Measurements from ENCODE around the gene SRI. TPM values are rescaled to one million over a fixed set of nuclear protein-coding genes. Genes with fewer than 3 reads are reported as not detected.

Gene SRI
- total RNA-seq, 1 donor from 2014 or later = 264 TPM

GRCh38 chr7:88253640-88254039, 33.8 kb upstream of the SRI start:
- DNase-seq (ENCODE audit: low spot score) = no peak
- H3K9me3 Mint-ChIP-seq = peaks cover 8% of the 10 kb centered on the region
- intact Hi-C loops (cut with micrococcal nuclease) = no loop called here
- H3K27me3 Mint-ChIP-seq (ENCODE audit: low read depth) = peaks cover 8% of the 10 kb centered on the region
- no peak overlapping the region for H3K27ac Mint-ChIP-seq
- no peak overlapping the region for H3K4me3 Mint-ChIP-seq (ENCODE audit: low read depth)
- H3K4me1 Mint-ChIP-seq (ENCODE audit: low read depth) = no peaks in the 10 kb centered on the region
- no peaks in the 10 kb centered on the region for H3K36me3 Mint-ChIP-seq (ENCODE audit: low read depth)

GRCh38 chr7:88244258-88244657, 24.4 kb upstream of the SRI start:
- no peaks in the 10 kb centered on the region for H3K4me1 Mint-ChIP-seq (ENCODE audit: low read depth)
- H3K4me3 Mint-ChIP-seq (ENCODE audit: low read depth) = no peak overlapping the region
- no peak for DNase-seq (ENCODE audit: low spot score)
- H3K27ac Mint-ChIP-seq = no peak overlapping the region
- H3K27me3 Mint-ChIP-seq (ENCODE audit: low read depth) = peaks cover 20% of the 10 kb centered on the region
- no peaks in the 10 kb centered on the region for H3K36me3 Mint-ChIP-seq (ENCODE audit: low read depth)
- H3K9me3 Mint-ChIP-seq = no peaks in the 10 kb centered on the region
- intact Hi-C loops (cut with micrococcal nuclease) = loop anchor here (5.0 kb wide), 1 partner anchor 1378 kb away; no protein-coding TSS in a partner anchor

GRCh38 chr7:88243345-88243909, 23.6 kb upstream of the SRI start:
- Mint-ChIP-seq H3K27me3 (ENCODE audit: low read depth) (peaks cover 20% of the 10 kb centered on the region), H3K9me3 (no peaks in the 10 kb centered on the region), H3K4me1 (ENCODE audit: low read depth) (no peaks in the 10 kb centered on the region), H3K4me3 (ENCODE audit: low read depth) (no peak overlapping the region), H3K27ac (no peak overlapping the region), H3K36me3 (ENCODE audit: low read depth) (no peaks in the 10 kb centered on the region)
- DNase-seq (ENCODE audit: low spot score) = no peak
- intact Hi-C loops (cut with micrococcal nuclease) = loop anchor here (1.0 to 5.0 kb wide), 3 partner anchors 115 to 1379 kb away; no protein-coding TSS in a partner anchor

DNA sequence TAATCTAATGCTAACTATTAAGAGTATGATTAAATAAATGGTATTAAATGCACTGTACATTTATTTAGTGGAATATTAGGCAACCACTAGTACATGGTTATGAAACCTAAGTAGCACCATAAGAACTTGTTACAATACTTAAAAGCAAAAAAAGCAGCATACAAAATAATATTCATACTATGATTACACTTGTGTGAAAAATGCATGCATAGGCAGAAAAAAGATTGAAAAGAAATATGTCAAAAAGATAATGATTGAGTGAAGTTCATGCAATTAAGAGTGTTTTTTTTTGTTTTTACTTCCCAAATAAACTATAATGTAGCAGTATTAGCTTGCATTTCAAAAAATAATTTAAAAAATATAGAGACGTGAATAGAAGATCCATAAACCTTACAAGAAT, 20.0 kb upstream of the SRI start:
- Mint-ChIP-seq H3K4me1 (ENCODE audit: low read depth) (peaks cover 2% of the 10 kb centered on the region), H3K4me3 (ENCODE audit: low read depth) (no peak overlapping the region), H3K27me3 (ENCODE audit: low read depth) (peaks cover 20% of the 10 kb centered on the region), H3K36me3 (ENCODE audit: low read depth) (no peaks in the 10 kb centered on the region), H3K27ac (no peak overlapping the region), H3K9me3 (no peaks in the 10 kb centered on the region)
- no peak for DNase-seq (ENCODE audit: low spot score)
- intact Hi-C loops (cut with micrococcal nuclease) = loop anchor here (5.0 kb wide), 1 partner anchor 1382 kb away; no protein-coding TSS in a partner anchor

DNA sequence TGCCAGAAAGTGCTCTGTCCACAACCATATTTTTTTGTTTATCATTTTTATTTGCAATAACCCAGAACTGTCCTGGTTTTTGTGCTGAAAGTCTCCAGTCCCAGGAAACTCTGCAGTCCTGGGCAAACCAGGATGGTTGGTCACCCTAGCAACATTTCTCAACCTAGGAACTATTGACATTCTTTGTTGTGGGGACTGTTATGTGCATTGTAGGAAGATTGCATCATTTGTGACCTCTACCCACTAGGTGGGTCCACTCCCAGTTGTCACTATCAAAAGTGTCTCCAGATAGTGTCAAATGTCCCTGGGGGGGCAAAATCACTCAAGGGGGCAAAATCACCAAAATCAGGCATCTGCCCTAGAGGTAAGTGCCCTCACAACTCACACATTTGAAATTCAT, 14.0 kb upstream of the SRI start:
- no peak for DNase-seq (ENCODE audit: low spot score)
- Mint-ChIP-seq H3K36me3 (ENCODE audit: low read depth) (no peaks in the 10 kb centered on the region), H3K9me3 (no peaks in the 10 kb centered on the region), H3K27me3 (ENCODE audit: low read depth) (peaks cover 19% of the 10 kb centered on the region), H3K27ac (no peak overlapping the region), H3K4me1 (ENCODE audit: low read depth) (peaks cover 2% of the 10 kb centered on the region), H3K4me3 (ENCODE audit: low read depth) (no peak overlapping the region)
- intact Hi-C loops (cut with micrococcal nuclease) = no loop called here

GRCh38 chr7:88230646-88231045, 10.8 kb upstream of the SRI start:
- H3K27me3 Mint-ChIP-seq (ENCODE audit: low read depth) = peaks cover 18% of the 10 kb centered on the region
- peaks cover 5% of the 10 kb centered on the region for H3K9me3 Mint-ChIP-seq
- intact Hi-C loops (cut with micrococcal nuclease) = no loop called here
- no peak overlapping the region for H3K27ac Mint-ChIP-seq
- no peaks in the 10 kb centered on the region for H3K36me3 Mint-ChIP-seq (ENCODE audit: low read depth)
- H3K4me3 Mint-ChIP-seq (ENCODE audit: low read depth) = no peak overlapping the region
- DNase-seq (ENCODE audit: low spot score) = no peak
- no peaks in the 10 kb centered on the region for H3K4me1 Mint-ChIP-seq (ENCODE audit: low read depth)

- peaks cover 5% of the 10 kb centered on the region for H3K9me3 Mint-ChIP-seq
- H3K4me1 Mint-ChIP-seq (ENCODE audit: low read depth) = peaks cover 1% of the 10 kb centered on the region
- H3K36me3 Mint-ChIP-seq (ENCODE audit: low read depth) = no peaks in the 10 kb centered on the region
- peaks cover 10% of the 10 kb centered on the region for H3K27me3 Mint-ChIP-seq (ENCODE audit: low read depth)
- DNase-seq (ENCODE audit: low spot score) = no peak
- H3K4me3 Mint-ChIP-seq (ENCODE audit: low read depth) = no peak overlapping the region
- intact Hi-C loops (cut with micrococcal nuclease) = no loop called here
- no peak overlapping the region for H3K27ac Mint-ChIP-seq
Observed at GRCh38 chr7:88229302-88229995, 9.6 kb upstream of the SRI start.

GRCh38 chr7:88226886-88227516, 7.2 kb upstream of the SRI start:
- H3K4me1 Mint-ChIP-seq (ENCODE audit: low read depth) = peaks cover 6% of the 10 kb centered on the region
- H3K27me3 Mint-ChIP-seq (ENCODE audit: low read depth) = peaks cover 7% of the 10 kb centered on the region
- intact Hi-C loops (cut with micrococcal nuclease) = no loop called here
- H3K4me3 Mint-ChIP-seq (ENCODE audit: low read depth) = no peak overlapping the region
- no peak for DNase-seq (ENCODE audit: low spot score)
- peaks cover 5% of the 10 kb centered on the region for H3K9me3 Mint-ChIP-seq
- H3K36me3 Mint-ChIP-seq (ENCODE audit: low read depth) = no peaks in the 10 kb centered on the region
- H3K27ac Mint-ChIP-seq = no peak overlapping the region

- Mint-ChIP-seq H3K27me3 (ENCODE audit: low read depth) (peaks cover 7% of the 10 kb centered on the region), H3K36me3 (ENCODE audit: low read depth) (no peaks in the 10 kb centered on the region), H3K9me3 (peaks cover 5% of the 10 kb centered on the region), H3K27ac (no peak overlapping the region), H3K4me3 (ENCODE audit: low read depth) (no peak overlapping the region), H3K4me1 (ENCODE audit: low read depth) (peaks cover 7% of the 10 kb centered on the region)
- DNase-seq (ENCODE audit: low spot score) = no peak
- intact Hi-C loops (cut with micrococcal nuclease) = no loop called here
Observed at GRCh38 chr7:88226201-88226600, 6.4 kb upstream of the SRI start.

- Mint-ChIP-seq H3K4me3 (ENCODE audit: low read depth) (no peak overlapping the region), H3K27ac (no peak overlapping the region), H3K4me1 (ENCODE audit: low read depth) (peaks cover 17% of the 10 kb centered on the region), H3K9me3 (peaks cover 5% of the 10 kb centered on the region), H3K36me3 (ENCODE audit: low read depth) (no peaks in the 10 kb centered on the region), H3K27me3 (ENCODE audit: low read depth) (peaks cover 5% of the 10 kb centered on the region)
- DNase-seq (ENCODE audit: low spot score) = no peak
- intact Hi-C loops (cut with micrococcal nuclease) = loop anchor here (5.0 kb wide), 1 partner anchor 113 kb away; no protein-coding TSS in a partner anchor
Observed at GRCh38 chr7:88224601-88225275, 4.9 kb upstream of the SRI start.

DNA sequence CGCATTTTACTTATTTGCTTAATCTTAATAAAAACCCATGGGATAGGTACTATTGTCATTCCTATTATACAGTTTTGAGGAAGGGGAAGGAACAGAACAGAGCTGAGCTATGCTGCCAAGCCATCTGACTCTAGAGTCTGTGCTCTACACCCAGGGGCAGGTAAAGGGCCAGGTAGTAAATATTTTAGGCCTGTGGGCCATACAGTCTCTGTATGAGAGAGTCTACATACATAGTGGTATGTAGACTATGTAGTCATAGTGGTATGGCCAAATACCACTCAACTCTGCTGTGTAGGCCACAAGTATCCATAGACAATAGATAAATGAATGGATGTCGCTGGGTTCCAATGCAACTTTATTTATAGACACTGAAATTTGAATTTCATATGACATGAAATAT, 3.4 kb upstream of the SRI start:
- no peak overlapping the region for H3K4me3 Mint-ChIP-seq (ENCODE audit: low read depth)
- DNase-seq (ENCODE audit: low spot score) = no peak
- peaks cover 1% of the 10 kb centered on the region for H3K9me3 Mint-ChIP-seq
- peaks cover 18% of the 10 kb centered on the region for H3K4me1 Mint-ChIP-seq (ENCODE audit: low read depth)
- H3K27ac Mint-ChIP-seq = no peak overlapping the region
- intact Hi-C loops (cut with micrococcal nuclease) = loop anchor here (5.0 kb wide), 1 partner anchor 114 kb away; no protein-coding TSS in a partner anchor
- H3K36me3 Mint-ChIP-seq (ENCODE audit: low read depth) = peaks cover 7% of the 10 kb centered on the region
- H3K27me3 Mint-ChIP-seq (ENCODE audit: low read depth) = peaks cover 3% of the 10 kb centered on the region

GRCh38 chr7:88218836-88219605, 817 bp downstream of the SRI start:
- H3K27me3 Mint-ChIP-seq (ENCODE audit: low read depth) = no peaks in the 10 kb centered on the region
- H3K9me3 Mint-ChIP-seq = no peaks in the 10 kb centered on the region
- peak overlapping the region; percentile 94 for H3K27ac Mint-ChIP-seq
- H3K4me1 Mint-ChIP-seq (ENCODE audit: low read depth) = peaks cover 39% of the 10 kb centered on the region
- intact Hi-C loops (cut with micrococcal nuclease) = loop anchor here (1.0 to 10.0 kb wide), 4 partner anchors 287 to 1064 kb away; partner anchors contain the start of genes ADAM22, CROT, DBF4 and DMTF1
- peaks cover 45% of the 10 kb centered on the region for H3K36me3 Mint-ChIP-seq (ENCODE audit: low read depth)
- DNase-seq (ENCODE audit: low spot score) = peak; percentile 25
- peak overlapping the region; percentile 96 for H3K4me3 Mint-ChIP-seq (ENCODE audit: low read depth)
